H9 (cell line): ENCODE results near the gene NUMBL. TPM values are rescaled to one million over a fixed set of nuclear protein-coding genes. Genes with fewer than 3 reads are reported as not detected.

Source experiments
- DNase-seq: peaks from one replicate; pipeline ENCODE4 v3.0.0-alpha.2; 2017
- H2AFZ ChIP-seq: one replicate; pipeline ENCODE4 v1.6.1; 2013; ENCODE audit warnings: mild to moderate bottlenecking, low read length, control low read depth, moderate library complexity
- H2AK5ac ChIP-seq: 2 replicates; pipeline ENCODE4 v1.6.1; 2013; ENCODE audit warnings: low read length, control low read depth, mixed read lengths; ENCODE audit not compliant: insufficient read length
- H2BK120ac ChIP-seq: one replicate; pipeline ENCODE4 v1.6.1; 2013; ENCODE audit warnings: low read depth, mild to moderate bottlenecking, low read length, control low read depth, inconsistent platforms; ENCODE audit not compliant: poor library complexity, severe bottlenecking
- H2BK12ac ChIP-seq: 2 replicates; pipeline ENCODE4 v1.6.1; 2013; ENCODE audit warnings: low read length, control low read depth, mixed read lengths, low read depth; ENCODE audit not compliant: insufficient read length
- H2BK15ac ChIP-seq: 2 replicates; pipeline ENCODE4 v1.6.1; 2013; ENCODE audit warnings: low read depth, low read length, control low read depth
- H2BK20ac ChIP-seq: one replicate; pipeline ENCODE4 v1.6.1; 2013; ENCODE audit warnings: low read depth, mild to moderate bottlenecking, low read length, control low read depth, inconsistent platforms; ENCODE audit not compliant: poor library complexity, severe bottlenecking
- H2BK5ac ChIP-seq: 2 replicates; pipeline ENCODE4 v1.6.1; 2013; ENCODE audit warnings: low read length, control low read depth, mixed read lengths; ENCODE audit not compliant: insufficient read length
- H3K14ac ChIP-seq: 2 replicates; pipeline ENCODE4 v1.6.1; 2013; ENCODE audit warnings: low read length, control low read depth; ENCODE audit not compliant: insufficient read depth
- H3K18ac ChIP-seq: 2 replicates; pipeline ENCODE4 v1.6.1; 2013; ENCODE audit warnings: low read depth, mild to moderate bottlenecking, mixed read lengths, low read length, control low read depth; ENCODE audit not compliant: insufficient read length
- H3K23ac ChIP-seq: 2 replicates; pipeline ENCODE4 v1.6.1; 2013; ENCODE audit warnings: low read length, control low read depth, mixed read lengths, low read depth; ENCODE audit not compliant: insufficient read length
- H3K23me2 ChIP-seq: 2 replicates; pipeline ENCODE4 v1.6.1; 2013; ENCODE audit warnings: low read depth, mild to moderate bottlenecking, mixed read lengths, low read length, control low read depth; ENCODE audit not compliant: insufficient read length, poor library complexity, severe bottlenecking
- H3K27ac ChIP-seq: 2 replicates; pipeline ENCODE4 v1.5.1; 2013; ENCODE audit warnings: low read length, control low read depth, mixed read lengths, low read depth; ENCODE audit not compliant: insufficient read length
- H3K27me3 ChIP-seq: 2 replicates; pipeline ENCODE4 v1.6.1; 2013; ENCODE audit warnings: low read length, control low read depth, inconsistent platforms; ENCODE audit not compliant: insufficient read depth
- H3K4ac ChIP-seq: 2 replicates; pipeline ENCODE4 v1.6.1; 2013; ENCODE audit warnings: low read depth, mild to moderate bottlenecking, control low read depth, inconsistent platforms, low read length, moderate library complexity
- H3K4me1 ChIP-seq: 2 replicates; pipeline ENCODE4 v1.6.1; 2013; ENCODE audit warnings: low read length, control low read depth, inconsistent platforms; ENCODE audit not compliant: insufficient read depth
- H3K4me2 ChIP-seq: 2 replicates; pipeline ENCODE4 v1.6.1; 2013; ENCODE audit warnings: low read length, control low read depth, mixed read lengths; ENCODE audit not compliant: insufficient read length, insufficient read depth
- H3K56ac ChIP-seq: 2 replicates; pipeline ENCODE4 v1.6.1; 2013; ENCODE audit warnings: low read depth, mild to moderate bottlenecking, mixed read lengths, low read length, control low read depth; ENCODE audit not compliant: insufficient read length
- H3K79me1 ChIP-seq: 2 replicates; pipeline ENCODE4 v1.6.1; 2013; ENCODE audit warnings: low read depth, mild to moderate bottlenecking, moderate library complexity, low read length, control low read depth, inconsistent platforms; ENCODE audit not compliant: insufficient read depth, poor library complexity, severe bottlenecking
- H3K79me2 ChIP-seq: 2 replicates; pipeline ENCODE4 v1.6.1; 2013; ENCODE audit warnings: low read length, control low read depth, inconsistent platforms; ENCODE audit not compliant: insufficient read depth
- H3K9ac ChIP-seq: 2 replicates; pipeline ENCODE4 v1.6.1; 2013; ENCODE audit warnings: low read length, control low read depth, mixed read lengths; ENCODE audit not compliant: insufficient read length; ENCODE audit errors: extremely low read depth
- H3K9me3 ChIP-seq: one replicate; pipeline ENCODE4 v1.6.1; 2013; ENCODE audit warnings: low read depth, low read length, inconsistent platforms; ENCODE audit not compliant: control insufficient read depth
- H3T11ph ChIP-seq: one replicate; pipeline ENCODE4 v1.6.1; 2013; ENCODE audit warnings: mild to moderate bottlenecking, low read length, control low read depth, inconsistent platforms
- H4K20me1 ChIP-seq: one replicate; pipeline ENCODE4 v1.6.1; 2013; ENCODE audit not compliant: control insufficient read depth, insufficient read length, insufficient read depth
- H4K5ac ChIP-seq: 2 replicates; pipeline ENCODE4 v1.6.1; 2013; ENCODE audit warnings: low read depth, mild to moderate bottlenecking, mixed read lengths, low read length, control low read depth; ENCODE audit not compliant: insufficient read length
- H4K8ac ChIP-seq: replicated peaks from 2 replicates; pipeline ENCODE4 v1.6.1; 2013; ENCODE audit warnings: low read length, control low read depth, mixed read lengths, low read depth; ENCODE audit not compliant: insufficient read length
- H4K91ac ChIP-seq: 2 replicates; pipeline ENCODE4 v1.6.1; 2013; ENCODE audit warnings: low read depth, mild to moderate bottlenecking, moderate library complexity, mixed read lengths, low read length, control low read depth; ENCODE audit not compliant: insufficient read length
- H3K27ac Mint-ChIP-seq, 3 experiments: 2 replicates in 2 of 3; 3 replicates in 1 of 3; pipeline ENCODE4 v1.8.0; 2020 to 2021; ENCODE audit warnings: mixed read lengths in 3 of 3, mild to moderate bottlenecking in 1 of 3, moderate library complexity in 1 of 3
- H3K27me3 Mint-ChIP-seq: 2 replicates; pipeline ENCODE4 v1.8.0; 2021; ENCODE audit warnings: low read depth, mild to moderate bottlenecking, moderate library complexity, mixed read lengths
- H3K36me3 Mint-ChIP-seq, 3 experiments: 2 replicates in 2 of 3; 3 replicates in 1 of 3; pipeline ENCODE4 v1.8.0; 2020 to 2021; ENCODE audit warnings: low read depth in 3 of 3, mixed read lengths in 3 of 3; ENCODE audit not compliant: insufficient read depth in 1 of 3
- H3K4me1 Mint-ChIP-seq, 2 experiments: 2 replicates each; pipeline ENCODE4 v1.8.0; 2020; ENCODE audit warnings: mixed read lengths in 2 of 2
- H3K4me3 Mint-ChIP-seq, 2 experiments: 2 replicates in 1 of 2; 3 replicates in 1 of 2; pipeline ENCODE4 v1.8.0; 2020 to 2021; ENCODE audit warnings: mild to moderate bottlenecking in 2 of 2, mixed read lengths in 2 of 2, moderate library complexity in 1 of 2
- H3K9me3 Mint-ChIP-seq, 2 experiments: 2 replicates in 1 of 2; 3 replicates in 1 of 2; pipeline ENCODE4 v1.8.0; 2020; ENCODE audit warnings: mild to moderate bottlenecking in 2 of 2, mixed read lengths in 2 of 2, moderate library complexity in 1 of 2
- WGBS: extraction: QIAGEN DNeasy Blood & Tissue Kit; methylation state at CpG from one replicate; pipeline ENCODE4 v1.1.7; 2013; ENCODE audit warnings: missing lambda C conversion rate, low lambda C conversion rate, mixed read lengths; ENCODE audit not compliant: insufficient read length; ENCODE audit errors: extremely low coverage; 5-methylcytosine and 5-hydroxymethylcytosine counted together
- total RNA-seq: library from RNA; stranded (reverse); gene quantifications from 2 replicates; pipeline ENCODE4 v1.2.1, GENCODE V29; 2021
- TF ChIP-seq, protein P1 (sequence below): fragments of 200-600 bp; sonication (generic); conservative IDR thresholded peaks from 3 replicates; pipeline ENCODE4 v1.8.0; 2021; ENCODE audit warnings: antibody characterized with exemption, mild to moderate bottlenecking

The NUMBL gene
- total RNA-seq, 1 experiment from 2014 or later = 34.5 TPM

DNA sequence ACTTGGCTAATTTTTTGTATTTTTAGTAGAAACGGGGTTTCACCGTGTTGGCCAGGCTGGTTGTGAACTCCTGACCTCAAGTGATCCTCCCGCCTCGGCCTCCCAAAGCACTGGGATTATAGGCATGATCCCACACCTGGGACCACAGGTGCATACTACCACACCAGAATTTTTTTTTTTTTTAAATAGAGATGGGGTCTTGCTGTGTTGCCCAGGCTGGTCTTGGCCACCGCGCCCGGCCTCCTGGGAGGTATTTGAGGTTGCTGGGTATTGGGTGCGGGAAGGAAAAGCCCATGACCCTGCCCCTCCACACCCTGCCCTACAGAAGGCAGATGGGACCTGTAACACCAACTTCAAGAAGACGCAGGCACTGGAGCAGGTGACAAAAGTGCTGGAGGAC lies 46.2 kb upstream of the NUMBL start:
- H2BK5ac ChIP-seq = no peak overlapping the region
- H3K79me2 ChIP-seq = no peaks in the 10 kb centered on the region
- DNase-seq = no peak

More for the DNA sequence above, 46.2 kb upstream of the NUMBL start:
- Mint-ChIP-seq H3K4me3 (no peak overlapping the region), H3K36me3 (peaks cover 11 to 67% (median 49%) of the 10 kb centered on the region in 3 experiments; a peak in 6 of 7 replicates), H3K9me3 (no peaks in the 10 kb centered on the region), H3K27ac (no peak overlapping the region), H3K27me3 (no peaks in the 10 kb centered on the region), H3K4me1 (peaks cover 0 to under 1% of the 10 kb centered on the region in 2 experiments; a peak in 3 of 4 replicates)
- Histone ChIP-seq H3K27me3 (no peaks in the 10 kb centered on the region), H3K4ac (no peak overlapping the region), H3K4me2 (no peak overlapping the region), H3K79me1 (no peaks in the 10 kb centered on the region), H4K20me1 (no peaks in the 10 kb centered on the region), H3K4me1 (no peaks in the 10 kb centered on the region), H2BK15ac (no peak overlapping the region), H3K23me2 (no peaks in the 10 kb centered on the region), H4K5ac (no peak overlapping the region), H3K9me3 (no peaks in the 10 kb centered on the region), H2BK12ac (no peak overlapping the region), H2BK120ac (no peak overlapping the region), H3K14ac (no peak overlapping the region), H2AK5ac (no peak overlapping the region), H2BK20ac (no peak overlapping the region), H3K56ac (no peak overlapping the region), H3K18ac (no peak overlapping the region), H3K27ac (no peak overlapping the region), H3T11ph (no peak overlapping the region), H2AFZ (no peak overlapping the region), H4K91ac (no peak overlapping the region), H3K23ac (no peak overlapping the region), H3K9ac (no peak overlapping the region), H4K8ac (no peak overlapping the region)
- no CpG with 5 or more reads among the region's 9 CpGs for WGBS
- TF ChIP-seq, protein P1, sequence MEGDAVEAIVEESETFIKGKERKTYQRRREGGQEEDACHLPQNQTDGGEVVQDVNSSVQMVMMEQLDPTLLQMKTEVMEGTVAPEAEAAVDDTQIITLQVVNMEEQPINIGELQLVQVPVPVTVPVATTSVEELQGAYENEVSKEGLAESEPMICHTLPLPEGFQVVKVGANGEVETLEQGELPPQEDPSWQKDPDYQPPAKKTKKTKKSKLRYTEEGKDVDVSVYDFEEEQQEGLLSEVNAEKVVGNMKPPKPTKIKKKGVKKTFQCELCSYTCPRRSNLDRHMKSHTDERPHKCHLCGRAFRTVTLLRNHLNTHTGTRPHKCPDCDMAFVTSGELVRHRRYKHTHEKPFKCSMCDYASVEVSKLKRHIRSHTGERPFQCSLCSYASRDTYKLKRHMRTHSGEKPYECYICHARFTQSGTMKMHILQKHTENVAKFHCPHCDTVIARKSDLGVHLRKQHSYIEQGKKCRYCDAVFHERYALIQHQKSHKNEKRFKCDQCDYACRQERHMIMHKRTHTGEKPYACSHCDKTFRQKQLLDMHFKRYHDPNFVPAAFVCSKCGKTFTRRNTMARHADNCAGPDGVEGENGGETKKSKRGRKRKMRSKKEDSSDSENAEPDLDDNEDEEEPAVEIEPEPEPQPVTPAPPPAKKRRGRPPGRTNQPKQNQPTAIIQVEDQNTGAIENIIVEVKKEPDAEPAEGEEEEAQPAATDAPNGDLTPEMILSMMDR = no peak
